Suprapubic skin (tissue), 4 donors: ENCODE data around the gene NEUROG3. TPM values are rescaled to one million over a fixed set of nuclear protein-coding genes. Genes with fewer than 3 reads are reported as not detected.

Experiments used
- DNase-seq, 2 donors: peaks; one replicate each; pipeline ENCODE4 v3.0.0-alpha.2; 2019; ENCODE audit warnings: low spot score in 2 of 2
- H3K27ac ChIP-seq: fragments of 200-600 bp; sonication (generic); one replicate; pipeline ENCODE4 v1.5.1; 2019
- H3K27me3 ChIP-seq: fragments of 200-600 bp; sonication (generic); one replicate; pipeline ENCODE4 v1.5.1; 2019
- H3K36me3 ChIP-seq: fragments of 200-600 bp; sonication (generic); one replicate; pipeline ENCODE4 v1.5.1; 2019
- H3K4me1 ChIP-seq: fragments of 200-600 bp; sonication (generic); one replicate; pipeline ENCODE4 v1.5.1; 2019
- H3K4me3 ChIP-seq: fragments of 200-600 bp; sonication (generic); one replicate; pipeline ENCODE4 v1.5.1; 2019; ENCODE audit warnings: mild to moderate bottlenecking
- H3K9me3 ChIP-seq: fragments of 200-600 bp; sonication (generic); one replicate; pipeline ENCODE4 v1.5.1; 2019
- CTCF ChIP-seq, 2 donors: fragments of 200-600 bp in 1 of 2; fragments of 450-650 bp in 1 of 2; sonication (generic) in 1 of 2; IDR thresholded peaks; one replicate each; pipeline ENCODE4 v1.5.1; 2016 to 2019; ENCODE audit warnings: antibody characterized with exemption in 2 of 2, mild to moderate bottlenecking in 1 of 2, moderate library complexity in 1 of 2
- EP300 ChIP-seq: sonication (generic); formaldehyde crosslinking; IDR thresholded peaks from one replicate; pipeline ENCODE4 v1.6.1; 2017; ENCODE audit warnings: antibody characterized with exemption
- POLR2A ChIP-seq, 2 donors: fragments of 450-650 bp; IDR thresholded peaks; one replicate each; pipeline ENCODE4 v1.6.1; 2017; ENCODE audit warnings: antibody characterized with exemption in 2 of 2, mild to moderate bottlenecking in 2 of 2, moderate library complexity in 2 of 2
- POLR2AphosphoS5 ChIP-seq, 3 donors: sonication (generic); formaldehyde crosslinking; IDR thresholded peaks; one replicate each; pipeline ENCODE4 v1.6.1; 2017; ENCODE audit warnings: antibody characterized with exemption in 3 of 3
- WGBS: methylation state at CpG from one replicate; pipeline ENCODE4 v1.1.5; 2018; 5-methylcytosine and 5-hydroxymethylcytosine counted together
- total RNA-seq, 4 donors: library from RNA; depleted of rRNA; stranded (reverse); fragments of >200 nt; gene quantifications; one replicate each; pipeline ENCODE4 v1.1.0, GENCODE V29; 2016

NEUROG3 gene
- total RNA-seq, 4 donors from 2014 or later = not detected

- no peak overlapping the region for H3K27ac ChIP-seq
- TF ChIP-seq POLR2A (IDR thresholded peaks at IDR 0.05) (no peak), POLR2AphosphoS5 (IDR thresholded peaks at IDR 0.05) (no peak), CTCF (IDR thresholded peaks at IDR 0.05) (no peak), EP300 (no peak)
- no peak for DNase-seq
- peak overlapping the region; percentile 42 for H3K4me3 ChIP-seq
- H3K9me3 ChIP-seq = no peaks in the 10 kb centered on the region
- H3K4me1 ChIP-seq = peaks cover 35% of the 10 kb centered on the region
- WGBS = 2% methylated on average over 26 of the region's 85 CpGs
- H3K36me3 ChIP-seq = no peaks in the 10 kb centered on the region
- H3K27me3 ChIP-seq = peaks cover 100% of the 10 kb centered on the region
These were observed 815 bp downstream of the NEUROG3 start for GRCh38 chr10:69572159-69573055.

- Histone ChIP-seq H3K36me3 (no peaks in the 10 kb centered on the region), H3K9me3 (no peaks in the 10 kb centered on the region), H3K27me3 (peaks cover 100% of the 10 kb centered on the region), H3K27ac (no peak overlapping the region), H3K4me3 (no peak overlapping the region), H3K4me1 (peaks cover 35% of the 10 kb centered on the region)
- TF ChIP-seq CTCF (IDR thresholded peaks at IDR 0.05) = no peak
- TF ChIP-seq POLR2A (IDR thresholded peaks at IDR 0.05) = no peak
- no peak for TF ChIP-seq POLR2AphosphoS5 (IDR thresholded peaks at IDR 0.05)
- TF ChIP-seq EP300 = no peak
- DNase-seq = no peak
- WGBS = 1% methylated on average over 25 of the region's 25 CpGs
These were observed 1.5 kb downstream of the NEUROG3 start for GRCh38 chr10:69571618-69572158.

- WGBS = 4% methylated on average over 10 of the region's 11 CpGs
- Histone ChIP-seq H3K27me3 (peaks cover 100% of the 10 kb centered on the region), H3K9me3 (no peaks in the 10 kb centered on the region), H3K4me3 (no peak overlapping the region), H3K27ac (no peak overlapping the region), H3K36me3 (no peaks in the 10 kb centered on the region), H3K4me1 (peaks cover 35% of the 10 kb centered on the region)
- no peak for TF ChIP-seq POLR2AphosphoS5 (IDR thresholded peaks at IDR 0.05)
- no peak for TF ChIP-seq CTCF (IDR thresholded peaks at IDR 0.05)
- no peak for TF ChIP-seq POLR2A (IDR thresholded peaks at IDR 0.05)
- no peak for TF ChIP-seq EP300
- DNase-seq = no peak
These were observed 3.0 kb downstream of the NEUROG3 start for GRCh38 chr10:69570050-69570816.

- TF ChIP-seq CTCF (IDR thresholded peaks at IDR 0.05) (no peak), POLR2AphosphoS5 (IDR thresholded peaks at IDR 0.05) (no peak), EP300 (no peak), POLR2A (IDR thresholded peaks at IDR 0.05) (no peak)
- 2% methylated on average over 8 of the region's 23 CpGs for WGBS
These were observed 3.8 kb downstream of the NEUROG3 start for GRCh38 chr10:69569396-69569934.

More at GRCh38 chr10:69569396-69569934, 3.8 kb downstream of the NEUROG3 start:
- Histone ChIP-seq H3K9me3 (no peaks in the 10 kb centered on the region), H3K27ac (no peak overlapping the region), H3K4me3 (no peak overlapping the region), H3K36me3 (no peaks in the 10 kb centered on the region), H3K27me3 (peaks cover 99% of the 10 kb centered on the region), H3K4me1 (peaks cover 29% of the 10 kb centered on the region)
- no peak for DNase-seq
